Measurements from ENCODE around the gene RPS19BP1.
A peak's percentile ranks its signal among the peaks of the same experiment; 100 is the strongest.

RPS19BP1 gene

DNA sequence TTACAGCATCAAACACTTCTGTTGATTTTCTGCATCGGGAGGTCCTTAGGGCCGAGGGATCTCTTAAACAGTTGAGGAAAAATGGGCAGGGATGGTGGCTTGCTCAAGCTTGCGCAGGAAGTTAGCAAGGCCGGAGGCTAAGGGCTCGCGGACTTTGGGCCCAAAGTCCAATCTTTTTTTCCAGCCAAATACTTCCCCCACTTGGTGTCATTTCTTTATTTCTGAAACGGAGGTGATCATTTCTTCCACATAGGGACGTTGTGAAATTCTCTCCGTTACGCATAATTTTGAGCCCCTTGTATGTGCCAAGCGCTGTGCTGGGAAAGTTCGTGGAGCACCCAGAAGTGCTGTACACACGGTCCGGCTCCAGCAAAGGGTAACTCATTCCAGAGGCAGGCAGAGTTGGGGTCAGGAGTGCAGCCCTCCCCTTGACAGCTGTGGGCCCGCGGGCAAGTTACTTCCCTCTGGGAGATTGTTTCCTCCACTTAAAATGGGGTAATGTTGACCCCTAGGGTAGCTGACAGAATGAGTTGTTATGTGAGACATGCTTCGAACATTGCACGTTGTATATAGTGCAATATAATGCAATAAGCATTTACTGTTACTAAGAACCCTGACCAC, 29.6 kb downstream of the RPS19BP1 start:
- peak overlapping the region; percentile 93 for H3K9ac ChIP-seq (ENCODE audit: low read length)
- no peaks in the 10 kb centered on the region for H3K36me3 ChIP-seq (ENCODE audit: low read length)
- peak overlapping the region; percentile 28 for H3K27ac ChIP-seq (ENCODE audit: low read depth, low read length)
- no peaks in the 10 kb centered on the region for H3K9me2 ChIP-seq (replicated peaks; ENCODE audit: insufficient read depth, low read length)
- H3K79me2 ChIP-seq (ENCODE audit: insufficient read depth, low read length) = peaks cover 49% of the 10 kb centered on the region
- H3K9me3 ChIP-seq (ENCODE audit: insufficient read depth, low read length) = no peaks in the 10 kb centered on the region
- no peaks in the 10 kb centered on the region for H3K27me3 ChIP-seq (ENCODE audit: low read length)
- peak overlapping the region; percentile 93 for H3K4me3 ChIP-seq (ENCODE audit: insufficient read depth, low read length, poor library complexity, severe bottlenecking)
- TF ChIP-seq EZH2phosphoT487 (conservative IDR thresholded peaks at IDR 0.05; ENCODE audit: low read length) = no peak
- TF ChIP-seq, protein P1, sequence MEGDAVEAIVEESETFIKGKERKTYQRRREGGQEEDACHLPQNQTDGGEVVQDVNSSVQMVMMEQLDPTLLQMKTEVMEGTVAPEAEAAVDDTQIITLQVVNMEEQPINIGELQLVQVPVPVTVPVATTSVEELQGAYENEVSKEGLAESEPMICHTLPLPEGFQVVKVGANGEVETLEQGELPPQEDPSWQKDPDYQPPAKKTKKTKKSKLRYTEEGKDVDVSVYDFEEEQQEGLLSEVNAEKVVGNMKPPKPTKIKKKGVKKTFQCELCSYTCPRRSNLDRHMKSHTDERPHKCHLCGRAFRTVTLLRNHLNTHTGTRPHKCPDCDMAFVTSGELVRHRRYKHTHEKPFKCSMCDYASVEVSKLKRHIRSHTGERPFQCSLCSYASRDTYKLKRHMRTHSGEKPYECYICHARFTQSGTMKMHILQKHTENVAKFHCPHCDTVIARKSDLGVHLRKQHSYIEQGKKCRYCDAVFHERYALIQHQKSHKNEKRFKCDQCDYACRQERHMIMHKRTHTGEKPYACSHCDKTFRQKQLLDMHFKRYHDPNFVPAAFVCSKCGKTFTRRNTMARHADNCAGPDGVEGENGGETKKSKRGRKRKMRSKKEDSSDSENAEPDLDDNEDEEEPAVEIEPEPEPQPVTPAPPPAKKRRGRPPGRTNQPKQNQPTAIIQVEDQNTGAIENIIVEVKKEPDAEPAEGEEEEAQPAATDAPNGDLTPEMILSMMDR (IDR thresholded peaks at IDR 0.05; ENCODE audit: insufficient read depth, low read length, poor library complexity, severe bottlenecking) = no peak
- peak overlapping the region; percentile 45 for H2AFZ ChIP-seq (ENCODE audit: low read depth, low read length, severe bottlenecking)
- no peaks in the 10 kb centered on the region for H4K20me1 ChIP-seq (ENCODE audit: low read depth, low read length)
- peak overlapping the region; percentile 92 for H3K4me2 ChIP-seq (ENCODE audit: low read depth, low read length, poor library complexity, severe bottlenecking)
- H3F3A ChIP-seq (ENCODE audit: insufficient read depth) = no peaks in the 10 kb centered on the region

DNA sequence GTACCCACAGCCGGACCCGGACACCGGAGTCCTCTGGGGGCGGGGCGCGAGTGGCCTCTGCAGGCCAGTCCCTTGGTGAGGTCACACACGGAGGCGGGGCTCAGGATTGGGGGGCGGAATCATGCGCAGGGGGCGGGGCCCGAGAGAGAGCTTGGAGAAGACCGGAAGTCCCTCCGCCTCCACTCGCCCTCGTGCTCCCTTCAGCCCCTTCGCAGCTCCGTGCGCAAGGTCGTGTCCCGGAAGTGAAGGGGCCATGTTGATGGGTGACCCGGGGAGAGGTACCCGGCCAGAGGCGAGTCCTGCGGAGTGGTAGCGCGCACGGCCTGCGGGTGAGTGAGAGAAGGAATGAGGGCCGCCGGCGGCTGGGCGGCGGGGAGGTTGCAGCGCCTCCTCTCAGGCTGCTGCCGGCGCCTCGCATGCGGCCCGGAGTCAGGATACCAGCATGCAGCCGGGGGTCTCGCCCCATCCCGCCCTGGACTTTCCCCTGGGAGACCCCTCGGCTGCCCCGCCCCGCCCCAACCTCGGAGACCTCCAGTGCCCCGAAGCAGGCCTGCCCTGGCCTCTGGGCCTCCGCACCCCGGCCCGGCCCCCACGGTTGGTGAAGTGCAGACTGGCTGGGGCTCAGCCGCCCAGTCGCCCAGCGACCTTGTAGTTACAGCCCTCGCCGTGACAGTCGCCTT, 30.3 kb downstream of the RPS19BP1 start, which contains the start of gene MIEF1:
MIEF1 (plus strand) TSS at position 182 of the 680 bp plus-strand sequence. CDS start 9,005 bp downstream, outside the sequence.
- H3K27ac ChIP-seq (ENCODE audit: low read depth, low read length) = peak within 1 kb of the TSS; percentile 28
- H3K9me3 ChIP-seq (ENCODE audit: insufficient read depth, low read length) = no peaks in the 10 kb centered on the region
- H3K4me2 ChIP-seq (ENCODE audit: low read depth, low read length, poor library complexity, severe bottlenecking) = peak within 1 kb of the TSS; percentile 92
- H4K20me1 ChIP-seq (ENCODE audit: low read depth, low read length) = no peaks in the 10 kb centered on the region
- no peaks in the 10 kb centered on the region for H3K36me3 ChIP-seq (ENCODE audit: low read length)
- H3K4me3 ChIP-seq (ENCODE audit: insufficient read depth, low read length, poor library complexity, severe bottlenecking) = peak within 1 kb of the TSS; percentile 93
- H3F3A ChIP-seq (ENCODE audit: insufficient read depth) = no peaks in the 10 kb centered on the region
- peak within 1 kb of the TSS; percentile 45 for H2AFZ ChIP-seq (ENCODE audit: low read depth, low read length, severe bottlenecking)
- no peaks in the 10 kb centered on the region for H3K9me2 ChIP-seq (replicated peaks; ENCODE audit: insufficient read depth, low read length)
- TF ChIP-seq, protein P1 (IDR thresholded peaks at IDR 0.05; ENCODE audit: insufficient read depth, low read length, poor library complexity, severe bottlenecking) = no peak
- TF ChIP-seq EZH2phosphoT487 (conservative IDR thresholded peaks at IDR 0.05; ENCODE audit: low read length) = no peak
- H3K79me2 ChIP-seq (ENCODE audit: insufficient read depth, low read length) = peaks cover 45% of the 10 kb centered on the region
- H3K27me3 ChIP-seq (ENCODE audit: low read length) = no peaks in the 10 kb centered on the region
- peak within 1 kb of the TSS; percentile 93 for H3K9ac ChIP-seq (ENCODE audit: low read length)

DNA sequence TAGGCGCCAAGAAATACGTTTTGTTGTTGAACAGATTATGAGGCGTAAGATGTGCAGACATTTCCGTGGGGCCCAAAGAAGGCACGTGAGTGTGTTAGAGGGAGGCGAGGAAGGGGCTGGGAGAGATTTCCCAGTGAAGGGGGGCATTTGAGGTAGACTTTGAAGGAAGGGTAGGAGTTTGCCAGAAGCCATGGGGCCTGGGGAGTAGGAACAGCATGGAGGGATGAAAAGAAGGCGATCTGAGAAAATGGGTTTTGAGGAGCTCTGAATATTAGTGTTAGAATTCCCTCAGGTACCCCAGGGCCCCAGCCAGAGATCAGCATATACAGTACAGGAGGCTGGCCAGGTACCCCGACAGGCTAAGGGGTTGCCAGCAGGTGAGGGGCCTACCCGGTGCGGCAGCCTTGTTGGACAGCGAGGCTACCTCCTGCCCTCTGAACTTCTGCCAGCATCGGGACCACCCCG, 30.9 kb downstream of the RPS19BP1 start:
- no peaks in the 10 kb centered on the region for H3K27me3 ChIP-seq (ENCODE audit: low read length)
- H3K9me2 ChIP-seq (replicated peaks; ENCODE audit: insufficient read depth, low read length) = no peaks in the 10 kb centered on the region
- H3K36me3 ChIP-seq (ENCODE audit: low read length) = no peaks in the 10 kb centered on the region
- TF ChIP-seq EZH2phosphoT487 (conservative IDR thresholded peaks at IDR 0.05; ENCODE audit: low read length) = no peak
- TF ChIP-seq, protein P1 (IDR thresholded peaks at IDR 0.05; ENCODE audit: insufficient read depth, low read length, poor library complexity, severe bottlenecking) = no peak
- H3K9me3 ChIP-seq (ENCODE audit: insufficient read depth, low read length) = no peaks in the 10 kb centered on the region
- H4K20me1 ChIP-seq (ENCODE audit: low read depth, low read length) = no peaks in the 10 kb centered on the region
- H3K4me2 ChIP-seq (ENCODE audit: low read depth, low read length, poor library complexity, severe bottlenecking) = peak overlapping the region; percentile 92
- no peak overlapping the region for H3K27ac ChIP-seq (ENCODE audit: low read depth, low read length)
- peaks cover 42% of the 10 kb centered on the region for H3K79me2 ChIP-seq (ENCODE audit: insufficient read depth, low read length)
- H3F3A ChIP-seq (ENCODE audit: insufficient read depth) = no peaks in the 10 kb centered on the region
- H2AFZ ChIP-seq (ENCODE audit: low read depth, low read length, severe bottlenecking) = peak overlapping the region; percentile 45
- H3K4me3 ChIP-seq (ENCODE audit: insufficient read depth, low read length, poor library complexity, severe bottlenecking) = peak overlapping the region; percentile 93
- peak overlapping the region; percentile 93; the same call in 1 of the 2 replicates for H3K9ac ChIP-seq (ENCODE audit: low read length)
